Measurements from ENCODE around the gene SLC39A9. TPM values are rescaled to one million over a fixed set of nuclear protein-coding genes. Genes with fewer than 3 reads are reported as not detected.
"Not testable (repeated sequence)": the region's sequence is repeated elsewhere in the genome, so short reads cannot be mapped to it uniquely, and the experiment has no call there.

SLC39A9 gene
- total RNA-seq, 2 donors from 2014 or later, result 43.9 to 61.1 TPM

DNA sequence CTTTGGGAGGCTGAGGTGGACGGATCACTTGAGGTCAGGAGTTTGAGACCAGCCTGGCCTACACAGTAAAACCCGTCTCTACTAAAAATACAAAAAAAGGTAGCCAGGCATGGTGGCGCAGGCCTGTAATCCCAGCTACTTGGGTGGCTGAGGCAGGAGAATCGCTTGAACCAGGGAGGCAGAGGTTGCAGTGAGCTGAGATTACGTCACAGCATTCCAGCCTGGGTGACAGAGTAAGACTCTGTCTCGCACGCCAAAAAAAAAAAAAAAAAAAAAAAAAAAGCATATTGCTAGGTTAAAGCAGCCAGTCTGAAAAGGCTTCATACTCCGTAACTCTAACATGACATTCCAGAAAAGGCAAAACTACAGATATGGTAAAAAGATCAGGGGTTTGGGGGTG, 7.1 kb upstream of the SLC39A9 start:
- H3K9me3 Mint-ChIP-seq; H3K27me3 Mint-ChIP-seq; ATAC-seq (replicated peaks): not testable (repeated sequence)
- peaks cover 100% of the 10 kb centered on the region for H3K36me3 Mint-ChIP-seq (ENCODE audit: low read depth)
- H3K4me1 Mint-ChIP-seq, result peaks cover 51% of the 10 kb centered on the region
- H3K4me3 Mint-ChIP-seq, result peak overlapping the region; percentile 61
- peak overlapping the region; percentile 56 for H3K27ac Mint-ChIP-seq

DNA sequence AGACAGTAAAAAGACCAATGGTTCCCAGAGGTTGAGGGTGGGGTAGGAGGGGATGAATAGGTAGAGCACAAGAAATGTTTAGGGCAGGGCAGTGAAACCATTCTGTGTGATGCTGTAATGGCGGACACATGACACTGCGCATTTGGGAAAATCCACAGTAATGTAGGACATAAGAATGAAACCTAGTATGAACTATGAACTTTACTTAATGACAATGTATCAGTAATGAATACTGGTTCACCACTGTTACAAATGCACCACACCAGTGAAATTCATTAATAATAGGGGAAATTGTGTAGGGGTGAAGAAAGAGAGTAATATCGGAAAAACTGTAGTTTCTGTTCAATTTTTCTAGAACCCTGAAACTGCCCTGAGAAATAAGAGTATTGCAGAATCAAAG, 6.0 kb upstream of the SLC39A9 start:
- H3K9me3 Mint-ChIP-seq, result no peaks in the 10 kb centered on the region
- H3K27ac Mint-ChIP-seq, result peak overlapping the region; percentile 71
- H3K27me3 Mint-ChIP-seq, result no peaks in the 10 kb centered on the region
- peak overlapping the region; percentile 61 for H3K4me3 Mint-ChIP-seq
- peaks cover 100% of the 10 kb centered on the region for H3K36me3 Mint-ChIP-seq (ENCODE audit: low read depth)
- ATAC-seq (replicated peaks), result no peak
- peaks cover 48% of the 10 kb centered on the region for H3K4me1 Mint-ChIP-seq

DNA sequence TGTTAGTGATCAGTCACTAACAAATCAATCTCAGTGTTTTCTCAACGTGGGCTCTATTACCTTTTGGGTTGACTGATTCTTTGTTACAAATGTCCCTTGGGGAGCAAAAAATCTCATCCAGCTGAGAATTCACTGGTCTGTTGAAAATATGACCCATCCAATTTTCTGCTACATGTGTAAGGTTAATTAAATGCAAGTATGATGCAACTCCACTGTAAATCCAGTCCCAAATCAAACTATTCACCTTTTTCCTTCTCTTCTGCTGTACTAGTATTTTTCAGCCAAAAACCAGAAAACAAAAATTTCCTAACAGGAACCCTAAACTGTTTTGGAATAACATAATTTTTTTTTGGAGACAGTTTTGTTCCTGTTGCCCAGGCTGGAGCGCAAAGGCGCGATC, 2.6 kb upstream of the SLC39A9 start:
- no peaks in the 10 kb centered on the region for H3K27me3 Mint-ChIP-seq
- H3K36me3 Mint-ChIP-seq (ENCODE audit: low read depth), result peaks cover 96% of the 10 kb centered on the region
- ATAC-seq (replicated peaks), result no peak
- no peaks in the 10 kb centered on the region for H3K9me3 Mint-ChIP-seq
- peak overlapping the region; percentile 97 for H3K27ac Mint-ChIP-seq
- peaks cover 41% of the 10 kb centered on the region for H3K4me1 Mint-ChIP-seq
- peak overlapping the region; percentile 89 for H3K4me3 Mint-ChIP-seq

DNA sequence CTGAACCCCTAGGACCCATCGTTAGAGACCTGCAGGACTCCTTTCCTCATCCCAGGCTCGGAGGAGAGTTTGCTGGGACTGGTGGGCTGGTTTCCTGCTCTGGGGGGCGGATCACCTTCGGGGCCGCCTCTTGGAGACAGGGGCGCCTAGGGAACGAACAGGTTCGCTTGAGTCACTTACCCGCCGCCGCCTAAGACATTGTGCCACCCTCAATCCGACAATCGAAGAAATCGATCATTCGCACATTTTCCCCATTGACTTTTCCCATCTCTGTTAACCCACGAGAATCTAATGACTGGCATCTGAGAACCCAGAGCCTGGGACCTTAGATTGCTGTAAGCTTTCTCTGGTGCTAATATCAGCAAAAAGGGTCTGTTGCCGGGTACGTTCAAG, 322 bp downstream of the SLC39A9 start:
- peak; percentile 4 for ATAC-seq (replicated peaks)
- peak overlapping the region; percentile 89 for H3K4me3 Mint-ChIP-seq

DNA sequence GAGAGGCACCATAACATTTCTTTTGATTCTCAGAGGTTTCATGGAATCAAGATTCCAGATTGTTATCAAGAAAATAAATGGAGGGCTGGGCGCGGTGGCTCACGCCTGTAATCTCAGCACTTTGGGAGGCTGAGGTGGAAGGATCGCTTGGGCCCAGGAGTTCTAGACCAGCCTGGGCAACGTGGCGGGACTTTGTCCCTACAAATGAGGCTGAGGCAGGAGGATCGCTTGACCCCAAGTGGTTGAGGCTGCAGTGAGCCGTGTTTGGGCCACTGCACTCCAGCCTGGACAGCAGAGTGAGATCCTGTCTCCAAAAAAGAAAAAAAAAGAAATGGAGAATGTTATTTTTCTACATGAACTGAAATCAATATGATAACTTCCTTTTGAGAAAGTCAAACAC, 1.3 kb downstream of the SLC39A9 start:
- H3K4me3 Mint-ChIP-seq, result peak overlapping the region; percentile 89
- H3K9me3 Mint-ChIP-seq, result no peaks in the 10 kb centered on the region
- peaks cover 66% of the 10 kb centered on the region for H3K36me3 Mint-ChIP-seq (ENCODE audit: low read depth)
- H3K4me1 Mint-ChIP-seq, result peaks cover 25% of the 10 kb centered on the region
- no peak for ATAC-seq (replicated peaks)
- peak overlapping the region; percentile 97 for H3K27ac Mint-ChIP-seq
- no peaks in the 10 kb centered on the region for H3K27me3 Mint-ChIP-seq

More for the DNA sequence above, 322 bp downstream of the SLC39A9 start:
- Mint-ChIP-seq H3K27ac (peak overlapping the region; percentile 97), H3K4me1 (peaks cover 22% of the 10 kb centered on the region), H3K9me3 (no peaks in the 10 kb centered on the region), H3K27me3 (no peaks in the 10 kb centered on the region), H3K36me3 (ENCODE audit: low read depth) (peaks cover 67% of the 10 kb centered on the region)

DNA sequence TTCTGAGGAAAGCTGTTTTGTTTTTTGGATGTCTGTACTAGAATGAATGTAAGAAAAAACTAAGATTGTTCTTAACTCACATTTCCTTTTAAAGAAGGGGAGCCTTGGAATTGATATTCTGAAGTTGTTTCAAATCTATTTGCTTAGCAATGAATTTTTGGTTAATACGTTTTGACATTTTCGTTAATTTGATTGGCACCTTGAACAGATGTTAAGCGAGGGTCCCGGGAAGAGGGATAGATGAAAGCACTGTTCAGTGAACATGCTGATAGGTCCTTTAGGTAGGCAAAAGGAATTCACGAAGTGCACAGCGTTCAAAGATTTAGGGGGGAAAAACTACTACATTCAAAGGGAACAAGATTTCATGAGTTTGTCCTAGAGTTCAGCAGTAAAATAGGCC, 1.7 kb downstream of the SLC39A9 start:
- Mint-ChIP-seq H3K27ac (peak overlapping the region; percentile 62), H3K4me1 (peaks cover 28% of the 10 kb centered on the region)

DNA sequence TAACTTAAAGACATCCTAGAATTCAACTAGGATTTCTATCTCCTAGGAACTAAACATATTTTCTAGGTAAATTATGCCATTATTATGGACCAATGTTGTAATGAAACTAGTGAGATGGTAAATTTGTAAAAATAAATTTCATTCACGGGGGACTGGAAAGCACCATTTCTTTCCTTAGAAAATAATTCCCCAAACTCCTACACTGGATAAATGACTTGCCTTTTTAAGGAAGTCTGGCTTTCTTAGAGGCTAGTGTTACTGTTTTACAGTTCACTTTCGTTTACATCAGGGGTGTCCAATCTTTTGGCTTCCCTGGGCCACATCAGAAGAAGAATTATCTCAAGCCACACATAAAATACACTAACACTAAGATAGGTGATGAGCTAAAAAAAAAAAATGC, 3.3 kb downstream of the SLC39A9 start:
- Mint-ChIP-seq H3K4me3 (no peak overlapping the region), H3K27me3 (no peaks in the 10 kb centered on the region), H3K27ac (no peak overlapping the region), H3K36me3 (ENCODE audit: low read depth) (peaks cover 53% of the 10 kb centered on the region), H3K4me1 (peaks cover 17% of the 10 kb centered on the region), H3K9me3 (no peaks in the 10 kb centered on the region)
- no peak for ATAC-seq (replicated peaks)

More for the DNA sequence above, 1.7 kb downstream of the SLC39A9 start:
- peak overlapping the region; percentile 89 for H3K4me3 Mint-ChIP-seq
- H3K9me3 Mint-ChIP-seq, result no peaks in the 10 kb centered on the region
- no peaks in the 10 kb centered on the region for H3K27me3 Mint-ChIP-seq
- no peak for ATAC-seq (replicated peaks)
- H3K36me3 Mint-ChIP-seq (ENCODE audit: low read depth), result peaks cover 65% of the 10 kb centered on the region

DNA sequence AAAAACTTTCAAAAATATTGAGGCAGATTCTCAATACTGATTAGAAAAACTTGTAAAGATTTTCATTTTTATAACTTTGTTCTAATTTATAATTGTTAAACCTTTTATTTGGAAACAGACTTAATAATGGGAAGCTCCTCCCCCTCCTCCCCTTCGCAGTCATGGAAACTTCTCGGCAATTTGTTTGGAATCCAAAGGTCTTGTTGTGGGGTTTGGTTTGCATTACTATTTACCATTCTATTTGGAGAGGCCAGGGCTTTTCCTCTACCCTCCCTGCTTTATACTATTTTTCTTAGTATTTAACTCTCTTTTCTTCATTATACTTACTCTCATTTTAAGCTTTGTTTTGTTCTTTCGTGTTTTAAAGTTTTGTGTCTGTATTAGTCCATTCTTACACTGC, 6.0 kb downstream of the SLC39A9 start:
- Mint-ChIP-seq H3K27ac (no peak overlapping the region), H3K9me3 (no peaks in the 10 kb centered on the region), H3K4me3 (no peak overlapping the region), H3K27me3 (no peaks in the 10 kb centered on the region), H3K4me1 (peaks cover 21% of the 10 kb centered on the region), H3K36me3 (ENCODE audit: low read depth) (peaks cover 42% of the 10 kb centered on the region)
- ATAC-seq (replicated peaks), result no peak

DNA sequence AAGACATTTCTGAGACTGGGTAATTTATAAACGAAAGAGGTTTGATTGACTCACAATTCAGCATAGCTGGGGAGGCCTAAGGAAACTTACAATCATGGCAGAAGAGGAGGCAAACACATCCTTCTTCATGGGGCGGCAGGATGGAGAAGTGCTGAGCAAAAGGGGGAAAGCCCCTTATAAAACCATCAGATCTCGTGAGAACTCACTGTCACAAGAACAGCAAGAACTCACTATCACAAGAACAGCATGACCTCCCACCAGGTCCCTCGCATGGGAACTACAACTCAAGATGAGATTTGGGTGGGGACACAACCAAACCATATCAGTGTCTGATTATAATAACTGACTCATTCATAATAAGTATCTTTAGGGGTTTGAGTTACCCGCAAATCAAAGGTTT, 6.4 kb downstream of the SLC39A9 start:
- Mint-ChIP-seq H3K36me3 (ENCODE audit: low read depth) (peaks cover 38% of the 10 kb centered on the region), H3K27me3 (no peaks in the 10 kb centered on the region), H3K4me3 (no peak overlapping the region), H3K9me3 (no peaks in the 10 kb centered on the region), H3K27ac (no peak overlapping the region), H3K4me1 (peaks cover 21% of the 10 kb centered on the region)
- ATAC-seq (replicated peaks), result no peak

DNA sequence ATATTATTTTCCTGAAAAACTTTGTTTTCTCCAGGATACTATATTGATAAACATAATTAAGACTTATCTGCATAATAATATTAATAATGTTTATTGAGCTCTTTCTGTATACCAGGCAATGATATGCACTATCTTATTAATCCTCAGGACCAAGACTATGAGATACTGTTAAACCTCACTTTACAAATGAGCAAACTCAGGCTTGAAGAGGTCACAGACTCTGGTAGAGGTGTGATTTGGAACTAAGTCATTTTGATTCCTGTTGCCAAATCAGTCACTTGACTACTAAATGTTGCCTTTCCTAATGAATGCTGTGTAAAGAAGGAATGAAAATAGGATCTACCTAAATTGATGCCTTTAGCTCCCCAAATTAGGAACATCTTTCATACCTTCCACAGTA, 7.3 kb downstream of the SLC39A9 start:
- Mint-ChIP-seq H3K27ac (no peak overlapping the region), H3K27me3 (no peaks in the 10 kb centered on the region), H3K36me3 (ENCODE audit: low read depth) (peaks cover 30% of the 10 kb centered on the region), H3K4me1 (peaks cover 14% of the 10 kb centered on the region), H3K9me3 (no peaks in the 10 kb centered on the region), H3K4me3 (no peak overlapping the region)
- no peak for ATAC-seq (replicated peaks)

DNA sequence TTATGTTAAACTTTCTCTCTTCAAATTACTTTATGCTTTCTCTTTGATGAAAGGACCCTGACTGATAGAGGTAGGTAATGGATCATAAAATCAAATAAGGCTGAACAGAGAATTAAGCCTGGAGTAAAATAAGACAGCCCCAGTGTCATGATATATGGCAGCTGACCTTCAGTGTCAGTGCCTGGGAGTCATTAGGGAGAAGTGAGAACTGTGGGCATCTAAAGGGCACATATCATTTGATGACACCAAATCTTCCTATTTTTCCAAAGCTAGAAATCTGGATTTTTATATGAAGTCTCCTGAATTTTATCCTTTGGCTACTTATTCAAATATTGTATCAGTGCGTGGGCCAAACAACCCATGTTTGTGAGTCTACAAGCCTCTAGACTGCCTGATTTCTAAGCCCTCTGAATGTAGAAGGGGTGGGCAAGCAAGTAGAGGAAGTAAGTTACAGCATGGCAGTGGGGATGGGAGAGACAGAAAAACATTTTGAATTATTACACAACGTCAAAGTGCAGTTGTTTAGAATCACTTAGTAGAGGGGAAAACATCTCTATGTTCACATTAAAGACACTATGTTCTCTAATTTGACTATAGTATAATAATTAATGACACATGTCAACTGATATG, 10.0 kb downstream of the SLC39A9 start:
- H3K9me3 Mint-ChIP-seq, result no peaks in the 10 kb centered on the region
- H3K27ac Mint-ChIP-seq, result peak overlapping the region; percentile 12
- ATAC-seq (replicated peaks), result no peak

DNA sequence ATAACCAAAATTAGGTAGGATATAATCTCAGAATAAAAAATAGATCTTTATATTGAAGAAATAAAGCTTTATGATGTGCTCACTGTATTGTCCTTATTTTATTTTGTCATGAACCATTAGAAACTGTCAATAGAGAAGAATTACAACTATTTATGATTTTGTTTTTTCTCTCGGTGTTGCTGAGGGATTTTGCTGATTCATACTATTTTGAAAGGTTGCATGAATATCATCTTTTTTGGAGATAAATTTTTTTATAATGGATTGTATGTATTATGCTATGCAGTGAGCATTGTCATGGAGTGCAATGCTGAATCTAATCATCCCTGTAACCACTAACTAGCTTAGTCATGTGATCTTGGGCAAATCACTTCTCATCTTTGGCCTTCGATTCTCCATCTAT, 15.0 kb downstream of the SLC39A9 start:
- no peak overlapping the region for H3K27ac Mint-ChIP-seq
- no peak for ATAC-seq (replicated peaks)
- no peaks in the 10 kb centered on the region for H3K27me3 Mint-ChIP-seq
- H3K9me3 Mint-ChIP-seq, result no peaks in the 10 kb centered on the region
- H3K36me3 Mint-ChIP-seq (ENCODE audit: low read depth), result peaks cover 8% of the 10 kb centered on the region
- H3K4me3 Mint-ChIP-seq, result no peak overlapping the region
- peaks cover 17% of the 10 kb centered on the region for H3K4me1 Mint-ChIP-seq

More for the DNA sequence above, 10.0 kb downstream of the SLC39A9 start:
- peaks cover 14% of the 10 kb centered on the region for H3K4me1 Mint-ChIP-seq
- H3K36me3 Mint-ChIP-seq (ENCODE audit: low read depth), result peaks cover 36% of the 10 kb centered on the region
- H3K4me3 Mint-ChIP-seq, result no peak overlapping the region
- no peaks in the 10 kb centered on the region for H3K27me3 Mint-ChIP-seq

DNA sequence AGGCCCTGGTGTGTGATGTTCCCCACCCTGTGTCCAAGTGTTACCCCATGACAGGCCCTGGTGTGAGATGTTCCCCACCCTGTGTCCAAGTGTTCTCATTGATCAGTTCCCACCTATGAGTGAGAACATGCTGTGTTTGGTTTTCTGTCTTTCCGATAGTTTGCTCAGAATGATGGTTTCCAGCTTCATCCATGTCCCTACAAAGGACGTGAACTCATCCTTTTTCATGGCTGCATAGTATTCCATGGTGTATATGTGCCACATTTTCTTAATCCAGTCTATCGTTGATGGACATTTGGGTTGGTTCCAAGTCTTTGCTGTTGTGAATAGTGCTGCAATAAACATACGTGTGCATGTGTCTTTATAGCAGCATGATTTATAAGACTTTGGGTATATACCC, 17.6 kb downstream of the SLC39A9 start:
- H3K27me3 Mint-ChIP-seq; H3K9me3 Mint-ChIP-seq; H3K27ac Mint-ChIP-seq; H3K36me3 Mint-ChIP-seq (ENCODE audit: low read depth); H3K4me3 Mint-ChIP-seq; ATAC-seq (replicated peaks): not testable (repeated sequence)
- peaks cover 23% of the 10 kb centered on the region for H3K4me1 Mint-ChIP-seq

DNA sequence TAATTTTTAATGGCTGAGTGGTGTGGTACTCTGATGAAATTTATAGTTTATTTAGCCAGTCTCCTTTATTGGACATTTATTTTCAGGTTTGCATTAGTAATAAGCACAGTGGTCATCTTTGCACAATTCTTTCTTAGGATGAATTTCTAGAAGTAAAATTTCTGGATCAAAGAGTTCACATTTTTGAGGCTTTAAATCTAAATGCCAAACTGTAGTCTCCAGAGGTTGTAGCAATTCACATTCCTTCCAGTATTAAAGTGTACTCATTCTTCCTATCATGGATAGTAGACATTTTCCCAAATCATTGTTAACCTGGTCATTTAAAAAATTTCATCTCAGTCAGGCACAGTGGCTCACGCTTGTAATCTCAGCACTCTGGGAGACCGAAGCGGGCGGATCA, 24.8 kb downstream of the SLC39A9 start:
- no peak for ATAC-seq (replicated peaks)
- no peak overlapping the region for H3K4me3 Mint-ChIP-seq
- H3K4me1 Mint-ChIP-seq, result peaks cover 11% of the 10 kb centered on the region
- H3K27me3 Mint-ChIP-seq, result no peaks in the 10 kb centered on the region
- H3K9me3 Mint-ChIP-seq, result no peaks in the 10 kb centered on the region
- peaks cover 52% of the 10 kb centered on the region for H3K36me3 Mint-ChIP-seq (ENCODE audit: low read depth)
- no peak overlapping the region for H3K27ac Mint-ChIP-seq

DNA sequence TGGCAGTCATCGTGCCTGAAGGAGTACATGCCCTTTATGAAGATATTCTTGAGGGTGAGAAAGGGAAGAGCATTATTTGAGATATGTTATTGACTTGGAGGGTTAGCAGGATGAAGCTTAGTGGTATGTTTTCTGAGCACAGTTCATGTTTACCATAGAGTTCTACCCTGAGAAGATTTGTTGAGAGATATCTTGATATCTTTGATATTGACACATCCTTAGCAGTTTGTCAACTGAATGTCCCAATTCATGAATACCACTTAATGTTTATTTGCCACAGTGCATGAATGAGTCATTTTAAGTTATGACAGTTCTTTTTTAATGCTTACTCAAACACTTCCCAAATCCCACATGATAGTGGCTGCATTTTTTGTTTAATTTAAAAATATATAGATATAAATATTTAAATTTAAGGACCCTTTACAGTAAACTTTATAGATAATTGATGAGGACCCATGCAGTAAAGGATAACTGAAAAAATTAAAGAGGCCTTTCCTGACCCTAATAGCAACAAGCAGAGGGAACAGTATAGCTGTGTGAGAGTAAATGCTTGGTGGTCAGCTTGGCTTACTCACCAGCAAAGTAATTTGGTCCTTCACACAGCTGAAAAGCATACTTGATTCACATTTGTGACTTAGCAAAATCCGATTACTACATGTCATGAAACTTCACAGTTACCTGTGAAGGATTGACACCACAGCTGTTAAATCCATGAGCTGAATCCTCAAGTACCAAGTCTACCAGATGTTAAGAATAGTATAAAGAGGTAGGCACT, 25.8 kb downstream of the SLC39A9 start:
- Mint-ChIP-seq H3K27ac (no peak overlapping the region), H3K4me1 (peaks cover under 1% of the 10 kb centered on the region), H3K9me3 (no peaks in the 10 kb centered on the region), H3K4me3 (no peak overlapping the region), H3K36me3 (ENCODE audit: low read depth) (peaks cover 62% of the 10 kb centered on the region), H3K27me3 (no peaks in the 10 kb centered on the region)
- ATAC-seq (replicated peaks), result no peak

Data from activated T-helper 17 cell treated with anti-CD3 and anti-CD28 coated beads, Interleukin-2, amount 50 U/mL, for 72 hours (primary cell).